PC-3 (cell line): ENCODE measurements around the gene NKPD1. TPM values are rescaled to one million over a fixed set of nuclear protein-coding genes. Genes with fewer than 3 reads are reported as not detected.
A peak's percentile ranks its signal among the peaks of the same experiment; 100 is the strongest.

Experiments used
- ATAC-seq: fragments of 200-7000 bp; cut with Tn5 transposase; 2 replicates; pipeline ENCODE4 v1.9.1; 2020; ENCODE audit warnings: mild to moderate bottlenecking, moderate library complexity
- BruUV-seq: library from RNA; stranded (reverse); fragments of 400-500 nt; replicated peaks from 2 replicates; lab custom pipeline; 2021; lab: Mats Ljungman, UMichigan
- CTCF ChIA-PET: fragments of 300-600 bp; sonication (Branson Sonifier 250); formaldehyde crosslinking; loops from one replicate; lab custom pipeline; 2022; ENCODE audit warnings: antibody characterized with exemption; lab: Charles Lee
- POLR2A ChIA-PET: fragments of 300-600 bp; sonication (Branson Sonifier 250); formaldehyde crosslinking; loops from one replicate; lab custom pipeline; 2022; ENCODE audit warnings: antibody characterized with exemption; ENCODE audit not compliant: unreplicated experiment; lab: Charles Lee
- DNase-seq: peaks from one replicate; pipeline ENCODE4 v3.0.0-alpha.2; 2015
- H2AFZ ChIP-seq: fragments of 300-600 bp; sonication (generic); 2 replicates; pipeline ENCODE4 v1.6.0; 2016; ENCODE audit warnings: antibody characterized with exemption, low read length
- H3F3A ChIP-seq: fragments of 300-600 bp; sonication (generic); one replicate; pipeline ENCODE4 v1.6.0; 2017; ENCODE audit warnings: antibody characterized with exemption, low read length, control low read depth, mild to moderate bottlenecking; ENCODE audit not compliant: unreplicated experiment
- H3K27ac ChIP-seq: fragments of 300-600 bp; sonication (generic); 2 replicates; pipeline ENCODE4 v1.5.1; 2016; ENCODE audit warnings: mild to moderate bottlenecking, low read length
- H3K27me3 ChIP-seq: fragments of 300-600 bp; sonication (generic); 2 replicates; pipeline ENCODE4 v1.6.1; 2016; ENCODE audit warnings: low read length, mixed read lengths
- H3K36me3 ChIP-seq: fragments of 300-600 bp; sonication (generic); 2 replicates; pipeline ENCODE4 v1.6.1; 2016; ENCODE audit warnings: low read depth, mixed run types, low read length, mixed read lengths
- H3K4me1 ChIP-seq: fragments of 300-600 bp; sonication (generic); 2 replicates; pipeline ENCODE4 v1.5.1; 2016; ENCODE audit warnings: low read length; ENCODE audit not compliant: insufficient read depth
- H3K4me2 ChIP-seq: fragments of 300-600 bp; sonication (generic); 2 replicates; pipeline ENCODE4 v1.6.0; 2016; ENCODE audit warnings: low read length
- H3K4me3 ChIP-seq: fragments of 300-600 bp; sonication (generic); 2 replicates; pipeline ENCODE4 v1.5.1; 2016; ENCODE audit warnings: mild to moderate bottlenecking, low read length, mixed read lengths
- H3K79me2 ChIP-seq: fragments of 300-600 bp; sonication (generic); 2 replicates; pipeline ENCODE4 v1.6.1; 2017; ENCODE audit warnings: low read length, mixed read lengths
- H3K9ac ChIP-seq: fragments of 300-600 bp; sonication (generic); 2 replicates; pipeline ENCODE4 v1.6.0; 2016; ENCODE audit warnings: mild to moderate bottlenecking, low read length
- H3K9me2 ChIP-seq: fragments of 300-600 bp; sonication (generic); replicated peaks from 2 replicates; pipeline ENCODE4 v1.6.1; 2016; ENCODE audit warnings: mixed run types, low read length, mixed read lengths
- H3K9me3 ChIP-seq: fragments of 300-600 bp; sonication (generic); 2 replicates; pipeline ENCODE4 v1.6.1; 2016; ENCODE audit warnings: low read length, mixed read lengths
- H4K20me1 ChIP-seq: fragments of 300-600 bp; sonication (generic); 2 replicates; pipeline ENCODE4 v1.6.1; 2016; ENCODE audit warnings: low read length, mixed read lengths
- CTCF ChIP-seq: fragments of 300-600 bp; sonication (generic); conservative IDR thresholded peaks from 2 replicates; pipeline ENCODE4 v1.5.1; 2017; ENCODE audit warnings: antibody characterized with exemption, low read depth, mild to moderate bottlenecking, low read length
- EZH2 ChIP-seq: fragments of 300-600 bp; sonication (generic); IDR thresholded peaks from one replicate; pipeline ENCODE4 v1.6.1; 2017; ENCODE audit warnings: antibody characterized with exemption, mild to moderate bottlenecking, low read length; ENCODE audit not compliant: unreplicated experiment
- EZH2phosphoT487 ChIP-seq: fragments of 300-600 bp; sonication (generic); IDR thresholded peaks from 2 replicates; pipeline ENCODE4 v1.6.1; 2018; ENCODE audit warnings: mild to moderate bottlenecking, antibody characterized with exemption, low read length, borderline replicate concordance
- intact Hi-C: fragments of 100-400 bp; cut with micrococcal nuclease; formaldehyde crosslinking; loops from 2 replicates; pipeline ENCODE4 v1.9.0; 2023
- total RNA-seq: library from RNA; depleted of rRNA; stranded (reverse); fragments of >200 nt; gene quantifications from 2 replicates; pipeline ENCODE4 v1.2.3, GENCODE V29; 2014

NKPD1 gene
- total RNA-seq, 1 experiment from 2014 or later = 1.1 TPM

DNA sequence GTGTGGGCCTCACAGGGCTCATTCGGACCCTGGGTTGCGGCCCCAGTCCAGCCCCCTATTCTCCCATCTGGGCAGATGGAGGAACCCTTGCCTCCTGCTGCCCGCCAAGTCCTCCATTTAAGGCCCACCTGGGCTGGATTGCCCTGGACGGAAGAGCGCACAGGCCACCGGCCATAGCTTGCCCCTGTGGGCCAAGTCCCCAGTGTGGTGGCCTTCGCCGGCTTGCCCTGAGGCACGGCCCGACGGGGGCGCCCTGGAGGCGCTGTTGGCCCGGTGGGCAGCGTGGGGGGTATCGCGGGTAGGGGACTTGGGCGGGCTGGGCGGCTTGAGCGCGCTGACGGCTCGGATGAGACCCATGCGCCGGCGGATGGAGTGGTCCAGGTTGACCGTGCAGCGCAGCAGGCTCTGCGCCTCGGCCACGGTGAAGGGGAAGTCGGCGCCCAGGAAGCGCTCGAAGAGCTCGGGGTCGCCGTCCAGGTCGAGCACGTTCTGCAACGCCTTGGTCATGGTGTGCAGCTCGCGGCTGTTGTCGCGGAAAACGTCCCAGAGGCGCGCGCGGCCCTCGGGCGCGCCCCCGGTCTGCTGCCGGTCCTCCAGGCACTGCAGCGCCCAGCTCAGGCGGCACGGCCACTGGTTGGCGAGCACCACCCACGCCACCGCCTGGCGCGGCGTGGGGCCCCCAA is 8.8 kb downstream of the NKPD1 start:
- Histone ChIP-seq H3K4me3 (no peak overlapping the region), H3K9ac (no peak overlapping the region), H3K9me2 (no peaks in the 10 kb centered on the region), H3K9me3 (no peaks in the 10 kb centered on the region), H3K27me3 (no peaks in the 10 kb centered on the region), H3K79me2 (no peaks in the 10 kb centered on the region), H3K27ac (no peak overlapping the region), H3F3A (no peaks in the 10 kb centered on the region), H2AFZ (no peak overlapping the region), H3K36me3 (no peaks in the 10 kb centered on the region), H4K20me1 (no peaks in the 10 kb centered on the region), H3K4me2 (no peak overlapping the region), H3K4me1 (peaks cover 9% of the 10 kb centered on the region; the same call in 1 of the 2 replicates)
- BruUV-seq = no TSS peak
- ATAC-seq (no peak), DNase-seq (no peak)
- intact Hi-C loops = no loop called here
- CTCF ChIA-PET = no interaction called here
- TF ChIP-seq EZH2phosphoT487 (no peak), CTCF (no peak), EZH2 (no peak)
- POLR2A ChIA-PET = no interaction called here

DNA sequence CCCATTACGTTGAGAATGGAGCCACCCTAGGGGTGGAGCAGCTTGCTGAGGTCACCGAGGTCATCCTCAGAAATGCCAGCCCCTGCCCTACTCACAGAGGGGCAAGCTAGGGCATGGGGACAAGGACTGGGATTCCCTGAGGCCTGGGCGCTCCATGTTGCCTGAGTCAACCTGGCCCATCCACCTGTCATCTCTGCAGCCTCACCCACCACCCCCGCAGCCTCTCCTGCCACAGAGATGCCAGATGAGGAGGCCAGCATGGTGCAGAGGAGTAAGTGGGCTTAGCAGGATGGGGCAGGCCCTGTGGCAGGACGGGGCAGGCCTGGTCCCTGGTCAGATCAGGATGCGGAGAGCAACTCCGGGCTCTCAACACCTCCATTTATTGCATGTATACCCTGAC is 9.5 kb downstream of the NKPD1 start:
- no peak overlapping the region for H3K27ac ChIP-seq
- peak; percentile 8; the same call in 1 of the 2 replicates for ATAC-seq
- H3K79me2 ChIP-seq = no peaks in the 10 kb centered on the region
- no peaks in the 10 kb centered on the region for H3K27me3 ChIP-seq
- no peaks in the 10 kb centered on the region for H4K20me1 ChIP-seq
- no peaks in the 10 kb centered on the region for H3K36me3 ChIP-seq
- no peak for DNase-seq
- ChIA-PET POLR2A (no interaction called here), CTCF (interaction anchor here (1.2 kb wide), 1 partner anchor 60 kb away, joined by 10 read pairs; no protein-coding TSS in a partner anchor)
- H2AFZ ChIP-seq = no peak overlapping the region
- intact Hi-C loops = no loop called here
- no peak overlapping the region for H3K4me3 ChIP-seq
- H3K9ac ChIP-seq = no peak overlapping the region
- BruUV-seq = no TSS peak
- H3K9me3 ChIP-seq = no peaks in the 10 kb centered on the region
- no peak overlapping the region for H3K4me2 ChIP-seq
- no peak for TF ChIP-seq EZH2phosphoT487
- no peak for TF ChIP-seq CTCF
- no peak for TF ChIP-seq EZH2
- H3K9me2 ChIP-seq = no peaks in the 10 kb centered on the region
- H3F3A ChIP-seq = no peaks in the 10 kb centered on the region
- peaks cover 9% of the 10 kb centered on the region; the same call in 1 of the 2 replicates for H3K4me1 ChIP-seq

GRCh38 chr19:45150751-45151281 is 10.0 kb downstream of the NKPD1 start:
- Histone ChIP-seq H3K9me2 (no peaks in the 10 kb centered on the region), H3F3A (no peaks in the 10 kb centered on the region), H4K20me1 (no peaks in the 10 kb centered on the region), H3K27me3 (no peaks in the 10 kb centered on the region), H3K4me2 (no peak overlapping the region), H3K36me3 (no peaks in the 10 kb centered on the region), H3K9me3 (no peaks in the 10 kb centered on the region), H3K79me2 (no peaks in the 10 kb centered on the region), H3K27ac (no peak overlapping the region), H3K4me3 (no peak overlapping the region), H3K4me1 (peaks cover 9% of the 10 kb centered on the region; the same call in 1 of the 2 replicates), H3K9ac (no peak overlapping the region), H2AFZ (no peak overlapping the region)
- no TSS peak for BruUV-seq
- CTCF ChIA-PET = interaction anchor here (1.2 kb wide), 1 partner anchor 59 kb away, joined by 10 read pairs; no protein-coding TSS in a partner anchor
- POLR2A ChIA-PET = no interaction called here
- DNase-seq (peak; percentile 14), ATAC-seq (0 out of 2 replicates have a peak, but pooled peaks have one; percentile 10)
- no peak for TF ChIP-seq EZH2phosphoT487
- TF ChIP-seq EZH2 = no peak
- TF ChIP-seq CTCF = no peak
- intact Hi-C loops = no loop called here
